Endothelial cell of umbilical vein (primary cell): ENCODE results near the gene EIF2S1. TPM values are rescaled to one million over a fixed set of nuclear protein-coding genes. Genes with fewer than 3 reads are reported as not detected.

Source experiments
- BruUV-seq: library from RNA; stranded (reverse); fragments of 400-500 nt; replicated peaks from 2 replicates; lab custom pipeline; 2021; lab: Mats Ljungman, UMichigan
- CTCF ChIA-PET: fragments of 300-600, 350-600 bp; sonication (Branson Sonifier 250); formaldehyde crosslinking; loops from one replicate; lab custom pipeline; 2021; ENCODE audit warnings: antibody characterized with exemption, inconsistent platforms; lab: Charles Lee
- POLR2A ChIA-PET: fragments of 300-600, 350-600 bp; sonication (Branson Sonifier 250); formaldehyde crosslinking; loops from one replicate; lab custom pipeline; 2021; ENCODE audit warnings: antibody characterized with exemption, inconsistent platforms; lab: Charles Lee
- DNase-seq: peaks from one replicate; pipeline ENCODE4 v3.0.0-alpha.2; 2011; ENCODE audit warnings: low read depth, low spot score
- FAIRE-seq: peaks from 2 replicates; lab custom pipeline; 2011; peaks lifted over from hg19 to GRCh38; lab: Jason Lieb, UNC
- H2AFZ ChIP-seq: 2 replicates; pipeline ENCODE4 v1.6.0; 2012; ENCODE audit warnings: low read depth, low read length, control low read depth, inconsistent platforms
- H3K27ac ChIP-seq: 2 replicates; pipeline ENCODE4 v1.5.1; 2011; ENCODE audit warnings: low read depth, mild to moderate bottlenecking, control low read depth, low read length, moderate library complexity; ENCODE audit not compliant: insufficient read depth
- H3K27me3 ChIP-seq, 2 experiments: 2 replicates each; pipeline versions ENCODE4 v1.6.0 to v1.6.1; 2011; ENCODE audit warnings: low read length in 2 of 2, mixed read lengths in 1 of 2; ENCODE audit not compliant: control insufficient read depth in 2 of 2, insufficient read depth in 2 of 2
- H3K36me3 ChIP-seq, 2 experiments: 2 replicates in 1 of 2; 3 replicates in 1 of 2; pipeline ENCODE4 v1.5.1; 2011; ENCODE audit warnings: low read length in 2 of 2, mild to moderate bottlenecking in 1 of 2, moderate library complexity in 1 of 2; ENCODE audit not compliant: control insufficient read depth in 2 of 2, insufficient read depth in 2 of 2; ENCODE audit errors: extremely low read depth in 1 of 2
- H3K4me1 ChIP-seq: 3 replicates; pipeline ENCODE4 v1.5.1; 2011; ENCODE audit warnings: mild to moderate bottlenecking, low read length; ENCODE audit not compliant: control insufficient read depth, insufficient read depth; ENCODE audit errors: extremely low read depth
- H3K4me2 ChIP-seq: 2 replicates; pipeline ENCODE4 v1.6.1; 2011; ENCODE audit warnings: low read length, control low read depth, mixed read lengths; ENCODE audit not compliant: insufficient read depth
- H3K4me3 ChIP-seq, 3 experiments: fragments of 200-600 bp in 1 of 3; sonication (generic), shearing (Covaris generic) in 1 of 3; replicated peaks in 1 of 3; 2 replicates each; pipeline ENCODE4 v1.5.1; 2011 to 2016; ENCODE audit warnings: control low read depth in 3 of 3, low read length in 3 of 3, mild to moderate bottlenecking in 2 of 3, inconsistent platforms in 1 of 3, low read depth in 1 of 3, moderate library complexity in 1 of 3; ENCODE audit not compliant: insufficient read depth in 1 of 3
- H3K79me2 ChIP-seq: 2 replicates; pipeline ENCODE4 v1.6.0; 2012; ENCODE audit warnings: low read length, inconsistent platforms; ENCODE audit not compliant: control insufficient read depth, insufficient read depth
- H3K9ac ChIP-seq: replicated peaks from 2 replicates; pipeline ENCODE3; 2011; ENCODE audit warnings: low read length, control low read depth; ENCODE audit not compliant: insufficient read depth; ENCODE audit errors: extremely low read depth
- H3K9me1 ChIP-seq: replicated peaks from 3 replicates; pipeline ENCODE4 v1.6.0; 2011; ENCODE audit warnings: mild to moderate bottlenecking, low read length; ENCODE audit not compliant: control insufficient read depth, insufficient read depth; ENCODE audit errors: extremely low read depth
- H3K9me3 ChIP-seq: replicated peaks from 2 replicates; pipeline ENCODE4 v1.5.1; 2012; ENCODE audit warnings: low read length, inconsistent platforms; ENCODE audit not compliant: control insufficient read depth, insufficient read depth
- H4K20me1 ChIP-seq: replicated peaks from 2 replicates; pipeline ENCODE3; 2011; ENCODE audit warnings: mild to moderate bottlenecking, low read length; ENCODE audit not compliant: control insufficient read depth, insufficient read depth; ENCODE audit errors: extremely low read depth
- CTCF ChIP-seq, 2 donors: IDR thresholded peaks; 1 replicate in 1 of 2; 2 replicates in 1 of 2; pipeline ENCODE4 v1.5.1; 2011; ENCODE audit warnings: low read length in 2 of 2, mild to moderate bottlenecking in 2 of 2, moderate library complexity in 2 of 2, control low read depth in 1 of 2, inconsistent platforms in 1 of 2, low read depth in 1 of 2; ENCODE audit not compliant: insufficient read depth in 1 of 2; ENCODE audit errors: extremely low read depth in 1 of 2
- EZH2 ChIP-seq: IDR thresholded peaks from 2 replicates; pipeline ENCODE4 v1.6.1; 2012; ENCODE audit warnings: borderline replicate concordance, low read depth, mild to moderate bottlenecking, moderate library complexity, low read length, inconsistent platforms; ENCODE audit not compliant: severe bottlenecking
- FOS ChIP-seq: IDR thresholded peaks from 2 replicates; pipeline ENCODE4 v1.6.1; 2011; ENCODE audit warnings: mild to moderate bottlenecking, low read length, moderate library complexity, borderline replicate concordance; ENCODE audit not compliant: insufficient read depth
- GATA2 ChIP-seq: IDR thresholded peaks from 2 replicates; pipeline ENCODE4 v1.7.0; 2011; ENCODE audit warnings: low read depth, mild to moderate bottlenecking, moderate library complexity, mixed read lengths, low read length; ENCODE audit not compliant: insufficient read length, insufficient read depth
- JUN ChIP-seq: IDR thresholded peaks from 2 replicates; pipeline ENCODE4 v1.6.1; 2011; ENCODE audit warnings: borderline replicate concordance, low read depth; ENCODE audit not compliant: insufficient read length, insufficient read depth
- POLR2AphosphoS5 ChIP-seq: IDR thresholded peaks from 2 replicates; pipeline ENCODE4 v1.6.1; 2012; ENCODE audit warnings: low read depth, mild to moderate bottlenecking, control low read depth, low read length, moderate library complexity; ENCODE audit not compliant: insufficient read depth
- dilution Hi-C: fragments of 300-500 bp; cut with MboI; formaldehyde crosslinking; loops from one replicate; pipeline ENCODE4 v1.15.0; 2019; ENCODE audit warnings: low sequenced_read_pairs; ENCODE audit not compliant: extremely low pct_ligation_motif_present
- intact Hi-C: fragments of 100-400 bp; cut with micrococcal nuclease; formaldehyde crosslinking; loops from one replicate; pipeline ENCODE4 v1.10.0; 2022
- polyA plus RNA-seq, 4 experiments: library from polyadenylated mRNA; depleted of rRNA in 3 of 4; stranded (reverse) in 3 of 4; unstranded in 1 of 4; fragments of >200 nt; gene quantifications; 2 replicates each; pipeline versions ENCODE4 v1.2.1 to v1.2.3, GENCODE V29; 2011 to 2012; ENCODE audit warnings: missing spikeins in 1 of 4
- total RNA-seq: library from RNA; stranded (reverse); gene quantifications from 2 replicates; pipeline ENCODE4 v1.2.3, GENCODE V29; 2021
- TF ChIP-seq, protein P1 (sequence below): IDR thresholded peaks from 2 replicates; pipeline ENCODE4 v1.6.1; 2011; ENCODE audit not compliant: insufficient read depth, insufficient read length

The EIF2S1 gene
- total and polyA plus RNA-seq, 2 donors (not counting 3 experiments of a cell fraction or from before 2014, with no cell fraction given), result 36.8 to 135 TPM

DNA sequence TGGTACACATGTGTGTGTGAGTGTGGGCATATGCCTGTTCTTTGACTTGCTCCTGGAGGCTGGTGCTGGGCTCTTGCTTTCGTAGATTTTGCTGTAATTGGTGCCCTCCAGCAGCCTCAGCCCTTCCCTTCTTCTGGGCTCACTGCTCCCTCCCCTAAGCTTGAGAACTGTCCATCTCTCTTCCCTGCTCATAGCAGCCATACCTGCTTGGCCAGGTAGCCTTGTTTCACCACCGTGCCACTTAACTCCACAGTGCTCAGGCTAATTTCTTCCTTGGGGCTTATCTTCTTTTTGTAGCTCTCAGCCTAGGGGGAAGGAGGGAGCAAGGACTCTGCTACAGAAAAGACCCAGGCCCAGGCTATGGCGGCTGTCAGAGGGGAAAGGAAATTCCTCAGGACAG is 32.0 kb downstream of the EIF2S1 start:
- TF ChIP-seq CTCF (IDR thresholded peaks at IDR 0.05; ENCODE audit: extremely low read depth in 1 of 2, insufficient read depth in 1 of 2, low read depth in 1 of 2, low read length in 2 of 2) (no peak), GATA2 (no peak), FOS (no peak), JUN (no peak), POLR2AphosphoS5 (no peak), EZH2 (no peak)
- TF ChIP-seq, protein P1, sequence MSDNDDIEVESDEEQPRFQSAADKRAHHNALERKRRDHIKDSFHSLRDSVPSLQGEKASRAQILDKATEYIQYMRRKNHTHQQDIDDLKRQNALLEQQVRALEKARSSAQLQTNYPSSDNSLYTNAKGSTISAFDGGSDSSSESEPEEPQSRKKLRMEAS, result no peak
- FAIRE-seq (no peak), DNase-seq (no peak)
- Histone ChIP-seq H3K4me2 (no peak overlapping the region), H3K4me1 (peaks cover 16% of the 10 kb centered on the region), H3K36me3 (no peaks in the 10 kb centered on the region), H3K27ac (no peak overlapping the region), H3K9ac (no peak overlapping the region), H3K4me3 (no peak overlapping the region), H3K9me1 (no peaks in the 10 kb centered on the region), H4K20me1 (no peaks in the 10 kb centered on the region), H3K27me3 (no peaks in the 10 kb centered on the region), H3K9me3 (no peaks in the 10 kb centered on the region), H2AFZ (no peak overlapping the region), H3K79me2 (no peaks in the 10 kb centered on the region)
- no TSS peak for BruUV-seq
- intact Hi-C loops (no loop called here), dilution Hi-C loops (no loop called here)
- CTCF ChIA-PET, result interaction anchor here (0.6 kb wide), 1 partner anchor 301 kb away, joined by 3 read pairs; no protein-coding TSS in a partner anchor
- POLR2A ChIA-PET, result no interaction called here
